Duodenal mucosa (tissue), 2 donors: ENCODE measurements around the gene TAS1R2.

Experiments used
- H3K27ac ChIP-seq: one replicate; pipeline ENCODE4 v1.7.0; 2013; ENCODE audit warnings: low read depth, low read length
- H3K27me3 ChIP-seq, 2 donors: one replicate each; pipeline ENCODE4 v1.7.0; 2013; ENCODE audit warnings: low read length in 2 of 2, control low read depth in 1 of 2; ENCODE audit not compliant: insufficient read depth in 2 of 2, control insufficient read depth in 1 of 2
- H3K36me3 ChIP-seq, 2 donors: one replicate each; pipeline ENCODE4 v1.7.0; 2013; ENCODE audit warnings: low read length in 2 of 2, control low read depth in 1 of 2; ENCODE audit not compliant: insufficient read depth in 2 of 2, control insufficient read depth in 1 of 2
- H3K4me1 ChIP-seq, 2 donors: one replicate each; pipeline ENCODE4 v1.7.0; 2013; ENCODE audit warnings: low read length in 2 of 2, control low read depth in 1 of 2; ENCODE audit not compliant: insufficient read depth in 2 of 2, control insufficient read depth in 1 of 2
- H3K4me3 ChIP-seq, 2 donors: one replicate each; pipeline ENCODE4 v1.7.0; 2013; ENCODE audit warnings: low read length in 2 of 2, low read depth in 1 of 2
- H3K9ac ChIP-seq, 2 donors: one replicate each; pipeline ENCODE4 v1.7.0; 2013; ENCODE audit warnings: low read length in 2 of 2, low read depth in 1 of 2
- H3K9me3 ChIP-seq, 2 donors: one replicate each; pipeline ENCODE4 v1.7.0; 2013; ENCODE audit warnings: low read length in 2 of 2, control low read depth in 1 of 2; ENCODE audit not compliant: control insufficient read depth in 1 of 2

TAS1R2 gene

DNA sequence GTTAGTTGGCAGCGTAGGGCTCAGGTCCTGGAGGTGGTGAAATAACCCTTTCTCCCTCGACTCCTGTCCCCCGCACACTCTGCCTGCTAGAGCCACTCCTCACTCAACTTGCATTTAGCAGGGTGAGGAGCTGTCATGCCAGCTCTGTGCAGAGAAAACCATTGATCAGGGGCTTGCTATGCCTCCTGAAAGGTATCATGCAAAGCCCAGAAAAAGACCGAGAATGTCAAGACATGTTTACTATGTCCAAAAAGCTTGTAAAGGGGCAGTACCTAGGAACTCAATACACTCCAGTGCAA lies 24.9 kb upstream of the TAS1R2 start:
- Histone ChIP-seq H3K4me1 (peaks cover 0 to 3% of the 10 kb centered on the region in 2 donors), H3K36me3 (no peaks in the 10 kb centered on the region), H3K9me3 (no peaks in the 10 kb centered on the region), H3K27me3 (no peaks in the 10 kb centered on the region), H3K9ac (no peak overlapping the region), H3K27ac (no peak overlapping the region), H3K4me3 (no peak overlapping the region)

GRCh38 chr1:18883636-18884418 lies 24.4 kb upstream of the TAS1R2 start:
- no peaks in the 10 kb centered on the region for H3K9me3 ChIP-seq
- H3K27ac ChIP-seq = no peak overlapping the region
- no peak overlapping the region for H3K9ac ChIP-seq
- peaks cover 0 to 3% of the 10 kb centered on the region in 2 donors for H3K4me1 ChIP-seq
- H3K4me3 ChIP-seq = no peak overlapping the region
- no peaks in the 10 kb centered on the region for H3K36me3 ChIP-seq
- no peaks in the 10 kb centered on the region for H3K27me3 ChIP-seq

- no peak overlapping the region for H3K27ac ChIP-seq
- H3K36me3 ChIP-seq = no peaks in the 10 kb centered on the region
- no peak overlapping the region for H3K4me3 ChIP-seq
- H3K9ac ChIP-seq = no peak overlapping the region
- H3K27me3 ChIP-seq = no peaks in the 10 kb centered on the region
- peaks cover 0 to 3% of the 10 kb centered on the region in 2 donors for H3K4me1 ChIP-seq
- no peaks in the 10 kb centered on the region for H3K9me3 ChIP-seq
Measured at GRCh38 chr1:18883079-18883478, 23.6 kb upstream of the TAS1R2 start.

GRCh38 chr1:18882486-18882885 lies 23.0 kb upstream of the TAS1R2 start:
- H3K9me3 ChIP-seq = no peaks in the 10 kb centered on the region
- no peak overlapping the region for H3K4me3 ChIP-seq
- H3K4me1 ChIP-seq = peaks cover 0 to 3% of the 10 kb centered on the region in 2 donors
- no peaks in the 10 kb centered on the region for H3K36me3 ChIP-seq
- no peak overlapping the region for H3K9ac ChIP-seq
- H3K27ac ChIP-seq = no peak overlapping the region
- H3K27me3 ChIP-seq = no peaks in the 10 kb centered on the region

DNA sequence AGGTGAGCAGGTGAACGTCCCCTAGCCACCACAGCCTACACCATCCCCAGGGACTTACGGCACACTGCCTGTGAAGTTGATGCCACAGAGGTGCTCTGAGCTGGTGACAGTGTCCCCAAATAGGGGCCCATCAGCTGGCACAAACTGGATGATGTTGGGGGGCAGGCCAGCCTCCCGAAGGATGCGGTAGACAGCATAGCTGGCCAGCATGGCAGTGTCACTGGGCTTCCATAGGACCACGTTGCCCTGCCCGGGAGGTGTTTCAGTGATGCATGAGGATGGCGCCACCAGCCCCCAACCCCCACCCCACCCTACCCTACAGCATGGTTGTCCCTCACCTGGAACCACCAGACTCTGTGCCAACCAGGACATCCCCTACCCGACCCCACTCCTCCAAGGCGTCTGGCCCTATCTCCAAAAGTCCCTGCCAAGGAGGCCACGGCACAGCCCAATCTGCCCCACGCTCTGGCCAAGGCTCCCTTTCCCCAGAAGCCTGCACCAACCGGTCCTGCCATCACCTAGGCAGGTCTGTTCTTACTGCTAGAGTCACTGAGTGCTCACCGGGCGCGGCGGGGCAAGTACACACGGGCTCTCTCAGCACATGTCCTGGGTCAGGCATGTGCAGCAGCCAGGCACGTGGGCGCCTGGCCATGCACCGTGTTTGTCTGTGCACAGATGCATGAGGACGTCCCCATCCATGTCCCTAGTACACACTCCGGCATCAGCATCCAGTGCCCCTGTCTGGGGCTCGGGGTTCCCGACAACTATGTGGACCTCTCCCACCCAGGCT lies 22.4 kb upstream of the TAS1R2 start:
- Histone ChIP-seq H3K9ac (no peak overlapping the region), H3K27ac (no peak overlapping the region), H3K36me3 (no peaks in the 10 kb centered on the region), H3K27me3 (no peaks in the 10 kb centered on the region), H3K4me1 (peaks cover 0 to 3% of the 10 kb centered on the region in 2 donors), H3K9me3 (no peaks in the 10 kb centered on the region), H3K4me3 (no peak overlapping the region)

DNA sequence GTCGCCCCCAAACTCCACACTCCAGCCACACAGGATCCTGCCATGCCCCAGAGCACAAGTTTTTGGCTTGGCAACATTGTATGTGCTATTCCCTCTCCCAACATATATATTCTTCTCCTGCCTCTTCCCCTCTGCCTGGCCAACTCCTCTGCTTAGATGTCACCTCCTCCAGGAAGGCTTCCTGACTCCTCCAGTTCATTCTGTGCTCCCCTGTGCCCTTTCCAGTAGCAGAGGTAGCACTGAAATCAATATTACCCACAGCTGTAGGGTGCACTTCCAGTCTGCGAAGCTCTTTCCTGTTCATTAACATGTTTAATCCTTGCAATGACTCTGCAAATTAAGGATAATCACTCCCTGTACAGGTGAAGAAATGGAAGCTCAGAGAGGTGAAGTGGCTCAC lies 21.7 kb upstream of the TAS1R2 start:
- Histone ChIP-seq H3K4me3 (no peak overlapping the region), H3K4me1 (peaks cover 0 to 2% of the 10 kb centered on the region in 2 donors), H3K9ac (no peak overlapping the region), H3K9me3 (no peaks in the 10 kb centered on the region), H3K36me3 (no peaks in the 10 kb centered on the region), H3K27me3 (no peaks in the 10 kb centered on the region), H3K27ac (no peak overlapping the region)

- H3K9ac ChIP-seq = no peak overlapping the region
- H3K4me1 ChIP-seq = no peaks in the 10 kb centered on the region
- H3K9me3 ChIP-seq = no peaks in the 10 kb centered on the region
- H3K27me3 ChIP-seq = no peaks in the 10 kb centered on the region
- no peak overlapping the region for H3K4me3 ChIP-seq
- H3K36me3 ChIP-seq = no peaks in the 10 kb centered on the region
- no peak overlapping the region for H3K27ac ChIP-seq
Measured at GRCh38 chr1:18880585-18880984, 21.1 kb upstream of the TAS1R2 start.

DNA sequence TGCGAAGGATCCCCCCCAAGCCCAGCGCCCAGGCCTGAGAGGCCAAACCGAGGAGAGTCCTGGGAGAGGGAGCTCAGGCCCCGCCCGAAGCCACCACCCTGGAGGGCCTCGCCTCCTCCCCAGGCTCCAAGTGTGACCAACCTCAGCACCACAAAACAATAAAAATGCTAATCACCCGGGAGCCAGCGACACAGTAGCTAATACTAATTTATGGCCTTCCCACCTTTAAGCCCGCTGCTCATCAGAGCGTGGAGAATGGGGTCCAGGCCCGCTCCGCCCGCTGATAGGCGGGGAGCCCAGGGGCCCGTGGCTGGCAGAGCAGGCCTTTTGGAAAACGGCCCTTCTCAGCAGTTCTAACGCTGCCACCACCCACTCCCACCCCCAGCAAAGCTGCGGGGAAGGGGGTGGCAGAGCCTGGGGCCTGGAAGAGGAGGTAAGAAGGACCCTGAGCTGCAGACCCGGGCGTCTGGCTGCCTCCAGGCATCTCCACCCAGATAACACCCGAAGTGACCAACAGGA lies 20.4 kb upstream of the TAS1R2 start:
- Histone ChIP-seq H3K27me3 (no peaks in the 10 kb centered on the region), H3K4me1 (peaks cover 0 to 6% of the 10 kb centered on the region in 2 donors), H3K27ac (no peak overlapping the region), H3K4me3 (no peak overlapping the region), H3K9me3 (no peaks in the 10 kb centered on the region), H3K36me3 (no peaks in the 10 kb centered on the region), H3K9ac (no peak overlapping the region)

DNA sequence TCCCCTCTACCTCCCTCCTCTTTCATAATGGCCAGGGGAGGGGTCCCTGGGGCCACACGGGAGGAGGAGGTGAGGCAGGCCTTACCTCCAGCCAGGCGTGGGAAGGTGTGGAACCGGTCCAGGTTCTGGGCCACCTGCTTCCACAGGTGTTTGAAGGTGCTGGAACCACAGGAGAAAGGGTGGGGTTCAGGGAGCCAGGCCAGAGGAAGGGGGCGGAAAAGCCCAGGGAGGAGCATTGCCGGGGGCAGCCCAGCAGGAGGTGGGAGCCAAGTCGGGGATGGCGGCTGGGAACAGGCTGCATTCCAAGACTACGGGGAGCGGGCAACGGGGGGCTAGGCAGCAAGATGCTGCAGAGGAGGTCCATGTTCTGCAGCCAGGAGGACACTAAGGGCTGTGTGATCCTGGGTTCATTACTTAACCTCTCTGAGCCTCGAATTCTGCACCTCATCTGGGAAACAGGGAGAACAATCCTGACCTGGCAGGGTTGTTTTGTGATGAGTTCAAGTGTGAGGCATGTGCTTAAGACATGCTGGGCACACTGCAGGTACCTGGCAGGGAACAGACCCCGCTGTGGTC lies 19.8 kb upstream of the TAS1R2 start:
- Histone ChIP-seq H3K27ac (no peak overlapping the region), H3K9me3 (no peaks in the 10 kb centered on the region), H3K9ac (no peak overlapping the region), H3K4me1 (peaks cover 0 to 8% of the 10 kb centered on the region in 2 donors), H3K4me3 (no peak overlapping the region), H3K36me3 (no peaks in the 10 kb centered on the region), H3K27me3 (no peaks in the 10 kb centered on the region)

DNA sequence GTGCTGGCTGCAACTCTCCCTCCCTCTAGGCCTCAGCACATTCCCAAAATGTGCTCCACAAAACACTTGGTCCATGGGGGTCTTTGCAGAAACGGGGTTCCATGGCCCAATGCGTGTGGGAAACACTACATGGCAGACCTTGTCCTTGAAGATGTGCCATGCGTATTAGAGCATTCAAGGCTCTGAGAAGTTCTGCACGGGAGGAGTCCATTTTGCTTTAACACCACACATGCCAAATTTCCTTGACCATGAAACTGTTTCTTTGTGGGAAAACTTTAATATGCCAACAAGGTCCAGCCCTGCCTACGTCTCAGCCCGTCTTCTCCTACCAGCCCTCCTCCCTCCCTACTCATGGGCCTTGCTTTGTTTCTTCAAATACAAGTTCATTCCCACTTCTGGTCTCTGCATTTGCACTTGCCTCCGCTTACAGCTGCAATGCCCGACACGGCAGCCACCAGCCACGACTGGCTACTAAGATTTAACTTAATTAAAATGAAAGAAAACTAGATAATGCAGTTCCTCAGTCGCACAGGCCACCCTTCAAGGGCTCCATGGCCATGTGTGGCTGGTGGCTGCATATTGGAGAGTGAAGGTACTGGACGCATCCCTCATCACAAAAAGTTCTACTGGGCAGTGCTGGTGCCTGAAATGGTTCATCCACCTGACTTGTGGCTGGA lies 19.2 kb upstream of the TAS1R2 start:
- Histone ChIP-seq H3K4me1 (peaks cover 0 to 8% of the 10 kb centered on the region in 2 donors), H3K9me3 (no peaks in the 10 kb centered on the region), H3K27me3 (no peaks in the 10 kb centered on the region), H3K4me3 (no peak overlapping the region), H3K36me3 (no peaks in the 10 kb centered on the region), H3K27ac (no peak overlapping the region), H3K9ac (no peak overlapping the region)
